BE2C (cell line): ENCODE data around the gene SRRM1.
"Not testable (repeated sequence)": the region's sequence is repeated elsewhere in the genome, so short reads cannot be mapped to it uniquely, and the experiment has no call there.

Source experiments
- DNase-seq: peaks from one replicate; pipeline ENCODE4 v3.0.0-alpha.2; 2020
- H3K27me3 ChIP-seq: fragments of 250-450 bp; sonication (Bioruptor Pico); 2 replicates; pipeline ENCODE4 v1.5.1; 2020; ENCODE audit warnings: mild to moderate bottlenecking
- H3K36me3 ChIP-seq: fragments of 250-450 bp; sonication (Bioruptor Pico); 2 replicates; pipeline ENCODE4 v1.5.1; 2020; ENCODE audit warnings: mild to moderate bottlenecking
- H3K4me1 ChIP-seq: fragments of 250-450 bp; sonication (Bioruptor Pico); 2 replicates; pipeline ENCODE4 v1.5.1; 2020
- H3K4me3 ChIP-seq: 2 replicates; pipeline ENCODE4 v1.5.1; 2011; ENCODE audit warnings: low read depth, low read length
- H3K9me3 ChIP-seq: fragments of 250-450 bp; sonication (Bioruptor Pico); 2 replicates; pipeline ENCODE4 v1.5.1; 2020
- CTCF ChIP-seq: IDR thresholded peaks from 2 replicates; pipeline ENCODE4 v1.5.1; 2012; ENCODE audit warnings: mild to moderate bottlenecking, low read depth, low read length

SRRM1 gene

GRCh38 chr1:24702511-24703293 is 59.6 kb downstream of the SRRM1 start:
- no peaks in the 10 kb centered on the region for H3K36me3 ChIP-seq

GRCh38 chr1:24704411-24705259 is 61.5 kb downstream of the SRRM1 start:
- no peak for DNase-seq
- no peak overlapping the region for H3K4me3 ChIP-seq
- H3K4me1 ChIP-seq, result no peaks in the 10 kb centered on the region
- H3K36me3 ChIP-seq, result no peaks in the 10 kb centered on the region
- no peak for TF ChIP-seq CTCF
- no peaks in the 10 kb centered on the region for H3K9me3 ChIP-seq
- H3K27me3 ChIP-seq, result no peaks in the 10 kb centered on the region

More at GRCh38 chr1:24702511-24703293, 59.6 kb downstream of the SRRM1 start:
- Histone ChIP-seq H3K4me1 (no peaks in the 10 kb centered on the region), H3K9me3 (no peaks in the 10 kb centered on the region), H3K4me3 (no peak overlapping the region), H3K27me3 (no peaks in the 10 kb centered on the region)
- no peak for TF ChIP-seq CTCF
- DNase-seq, result no peak

GRCh38 chr1:24705260-24706073 is 62.4 kb downstream of the SRRM1 start:
- TF ChIP-seq CTCF, result no peak
- Histone ChIP-seq H3K4me3 (no peak overlapping the region), H3K27me3 (no peaks in the 10 kb centered on the region), H3K36me3 (no peaks in the 10 kb centered on the region), H3K9me3 (no peaks in the 10 kb centered on the region), H3K4me1 (no peaks in the 10 kb centered on the region)
- peak; percentile 53 for DNase-seq

GRCh38 chr1:24706074-24706389 is 62.9 kb downstream of the SRRM1 start:
- not testable (repeated sequence) for H3K27me3 ChIP-seq, DNase-seq, H3K4me3 ChIP-seq, H3K4me1 ChIP-seq, H3K9me3 ChIP-seq, H3K36me3 ChIP-seq

- Histone ChIP-seq H3K4me1 (no peaks in the 10 kb centered on the region), H3K27me3 (no peaks in the 10 kb centered on the region), H3K9me3 (no peaks in the 10 kb centered on the region), H3K36me3 (no peaks in the 10 kb centered on the region), H3K4me3 (no peak overlapping the region)
- DNase-seq, result no peak
- no peak for TF ChIP-seq CTCF
Measured at GRCh38 chr1:24707687-24708086, 64.6 kb downstream of the SRRM1 start.

- Histone ChIP-seq H3K9me3 (no peaks in the 10 kb centered on the region), H3K36me3 (no peaks in the 10 kb centered on the region), H3K27me3 (no peaks in the 10 kb centered on the region), H3K4me3 (no peak overlapping the region), H3K4me1 (no peaks in the 10 kb centered on the region)
- no peak for DNase-seq
- TF ChIP-seq CTCF, result no peak
Measured at GRCh38 chr1:24708938-24709337, 65.8 kb downstream of the SRRM1 start.
